ENCODE data around the gene FDXR. TPM values are rescaled to one million over a fixed set of nuclear protein-coding genes. Genes with fewer than 3 reads are reported as not detected.

FDXR gene
- total RNA-seq, 1 donor from 2014 or later = 10.0 TPM

- no peak for ATAC-seq
- no peak for DNase-seq (ENCODE audit: low spot score)
Observed at GRCh38 chr17:74816905-74817620, 55.7 kb downstream of the FDXR start.

GRCh38 chr17:74815550-74816370, 57.0 kb downstream of the FDXR start:
- no peak for ATAC-seq

DNA sequence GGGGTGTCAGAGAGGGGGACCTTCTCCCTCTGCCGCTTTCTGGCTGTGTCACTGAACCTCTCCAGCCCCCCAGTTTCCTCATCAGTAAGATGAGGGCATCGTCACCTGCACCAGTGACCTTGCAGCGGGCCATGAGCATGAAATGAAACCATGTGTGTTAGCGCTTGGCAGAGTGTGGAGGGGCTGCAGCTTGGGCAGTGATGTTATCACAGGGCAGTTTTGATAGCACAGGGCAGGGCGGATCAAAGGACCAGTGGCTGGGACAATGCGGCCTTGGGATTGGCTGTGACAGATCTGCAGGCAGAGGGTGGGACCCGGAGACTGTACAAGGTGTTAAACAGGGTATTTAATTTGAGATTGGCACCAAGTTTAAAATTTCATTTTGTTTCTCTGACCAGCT, 57.7 kb downstream of the FDXR start:
- no peak for DNase-seq (ENCODE audit: low spot score)

More at GRCh38 chr17:74815550-74816370, 57.0 kb downstream of the FDXR start:
- no peak for DNase-seq (ENCODE audit: low spot score)

DNA sequence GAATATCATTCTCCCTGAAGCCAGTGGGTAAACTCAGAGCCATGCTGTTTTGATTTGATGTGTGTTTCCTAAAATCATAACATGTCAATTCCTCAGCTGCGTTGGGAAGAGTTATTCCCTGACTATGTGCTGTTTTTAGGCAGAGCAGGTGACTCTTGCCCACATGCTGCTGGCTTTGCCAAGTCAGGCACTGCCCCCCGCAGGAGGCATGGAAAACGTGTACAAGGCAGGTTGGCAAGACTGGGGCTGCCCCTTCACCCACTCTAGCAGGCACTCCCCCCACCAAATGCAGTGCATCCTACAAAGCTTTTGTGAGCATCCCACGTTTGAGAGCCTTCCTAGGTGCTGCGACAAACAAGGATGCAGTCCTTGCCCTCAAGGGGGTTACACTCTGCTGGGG, 58.3 kb downstream of the FDXR start:
- no peak for ATAC-seq
- DNase-seq (ENCODE audit: low spot score) = no peak

More for the DNA sequence above, 57.7 kb downstream of the FDXR start:
- no peak for ATAC-seq

Other genes starting within 250 kb of the FDXR start
- 0.08 TPM for gene CD300E, start 249.3 kb downstream of the FDXR start, total RNA-seq
- gene CD300LF, start 160.1 kb downstream of the FDXR start, total RNA-seq = not detected
- gene RAB37, start 135.7 kb downstream of the FDXR start, total RNA-seq = 14.0 TPM
- gene NHERF1, start 124.4 kb downstream of the FDXR start, total RNA-seq = 156 TPM
- 21.5 TPM for gene NAT9, start 96.6 kb downstream of the FDXR start, total RNA-seq
- not detected for gene GRIN2C, start 13.1 kb downstream of the FDXR start, total RNA-seq
- gene FADS6, start 20.6 kb upstream of the FDXR start, total RNA-seq = 1.8 TPM
- gene USH1G, start 50.3 kb upstream of the FDXR start, total RNA-seq = not detected
- gene OTOP2, start 51.3 kb upstream of the FDXR start, total RNA-seq = not detected
- not detected for gene OTOP3, start 62.9 kb upstream of the FDXR start, total RNA-seq
- 5.9 TPM for gene HID1, start 99.8 kb upstream of the FDXR start, total RNA-seq
- gene CDR2L, start 114.6 kb upstream of the FDXR start, total RNA-seq = 1.2 TPM
- gene MRPL58, start 139.7 kb upstream of the FDXR start, total RNA-seq = 25.8 TPM
- gene ATP5PD, start 174.0 kb upstream of the FDXR start, total RNA-seq = 177 TPM
- gene KCTD2, start 174.2 kb upstream of the FDXR start, total RNA-seq = 7.0 TPM
- gene SLC16A5, start 215.0 kb upstream of the FDXR start, total RNA-seq = 1.2 TPM
- 5.6 TPM for gene ARMC7, start 237.0 kb upstream of the FDXR start, total RNA-seq